Peyer's patch (tissue), 4 donors: ENCODE measurements around the gene ADAM21. TPM values are rescaled to one million over a fixed set of nuclear protein-coding genes. Genes with fewer than 3 reads are reported as not detected.
"Not testable (repeated sequence)": the region's sequence is repeated elsewhere in the genome, so short reads cannot be mapped to it uniquely, and the experiment has no call there.

ENCODE experiments used
- DNase-seq, 3 donors: peaks; one replicate each; pipeline ENCODE4 v3.0.0-alpha.2; 2017 to 2019
- H3K27ac ChIP-seq, 4 donors: fragments of 200-600 bp; sonication (generic); one replicate each; pipeline ENCODE4 v1.5.1; 2016 to 2019
- H3K27me3 ChIP-seq, 2 donors: fragments of 200-600 bp; sonication (generic); one replicate each; pipeline ENCODE4 v1.5.1; 2019
- H3K36me3 ChIP-seq, 3 donors: fragments of 200-600 bp; sonication (generic); one replicate each; pipeline ENCODE4 v1.5.1; 2016 to 2019
- H3K4me1 ChIP-seq, 4 donors: fragments of 200-600 bp; sonication (generic); one replicate each; pipeline ENCODE4 v1.5.1; 2016 to 2019
- H3K4me3 ChIP-seq, 4 donors: fragments of 200-600 bp; sonication (generic); 1 replicate in 3 of 4; 2 replicates in 1 of 4; pipeline ENCODE4 v1.5.1; 2016 to 2019; ENCODE audit warnings: mild to moderate bottlenecking in 1 of 4
- H3K9me3 ChIP-seq, 4 donors: fragments of 200-600 bp; sonication (generic); one replicate each; pipeline ENCODE4 v1.5.1; 2016 to 2019; ENCODE audit warnings: mild to moderate bottlenecking in 1 of 4
- CTCF ChIP-seq, 6 experiments: fragments of 450-650 bp in 4 of 6; fragments of 200-600 bp in 2 of 6; sonication (generic) in 1 of 6; IDR thresholded peaks; one replicate each; pipeline ENCODE4 v1.5.1; 2017 to 2019; ENCODE audit warnings: antibody characterized with exemption in 6 of 6, mild to moderate bottlenecking in 3 of 6, moderate library complexity in 1 of 6
- POLR2A ChIP-seq, 2 donors: fragments of 450-650 bp; IDR thresholded peaks; one replicate each; pipeline ENCODE4 v1.5.1; 2017; ENCODE audit warnings: antibody characterized with exemption in 2 of 2, mild to moderate bottlenecking in 2 of 2, moderate library complexity in 2 of 2
- small RNA-seq, 2 donors: library from RNA; depleted of rRNA; stranded (forward); fragments of <200 nt; gene quantifications; one replicate each; pipeline ENCODE3, GENCODE V24; 2016
- total RNA-seq, 4 donors: library from RNA; depleted of rRNA; stranded (reverse); fragments of >200 nt; gene quantifications; one replicate each; pipeline ENCODE4 v1.1.0, GENCODE V29; 2016

Gene ADAM21
- total RNA-seq, 4 donors from 2014 or later = not detected

- Histone ChIP-seq H3K36me3 (no peaks in the 10 kb centered on the region), H3K9me3 (no peaks in the 10 kb centered on the region), H3K4me1 (no peaks in the 10 kb centered on the region), H3K4me3 (no peak overlapping the region), H3K27ac (no peak overlapping the region), H3K27me3 (no peaks in the 10 kb centered on the region)
- DNase-seq = no peak
- TF ChIP-seq POLR2A (IDR thresholded peaks at IDR 0.05) = no peak
- no peak for TF ChIP-seq CTCF (IDR thresholded peaks at IDR 0.05)
Observed at GRCh38 chr14:70472253-70473159, 20.5 kb downstream of the ADAM21 start.

- TF ChIP-seq CTCF (IDR thresholded peaks at IDR 0.05) (no peak), POLR2A (IDR thresholded peaks at IDR 0.05) (no peak)
- no peak for DNase-seq
- Histone ChIP-seq H3K27ac (no peak overlapping the region), H3K4me1 (no peaks in the 10 kb centered on the region), H3K36me3 (no peaks in the 10 kb centered on the region), H3K27me3 (no peaks in the 10 kb centered on the region), H3K4me3 (no peak overlapping the region), H3K9me3 (no peaks in the 10 kb centered on the region)
Observed at GRCh38 chr14:70473825-70474224, 21.9 kb downstream of the ADAM21 start.

- not testable (repeated sequence) for H3K27ac ChIP-seq, H3K4me3 ChIP-seq, H3K9me3 ChIP-seq, H3K36me3 ChIP-seq, H3K4me1 ChIP-seq, DNase-seq, H3K27me3 ChIP-seq
Observed at GRCh38 chr14:70475459-70475858, 23.5 kb downstream of the ADAM21 start.

GRCh38 chr14:70477356-70478105 is 25.6 kb downstream of the ADAM21 start:
- H3K36me3 ChIP-seq, H3K27ac ChIP-seq, H3K4me3 ChIP-seq, DNase-seq, H3K9me3 ChIP-seq, H3K27me3 ChIP-seq, H3K4me1 ChIP-seq: not testable (repeated sequence)

GRCh38 chr14:70489579-70490200 is 37.7 kb downstream of the ADAM21 start:
- Histone ChIP-seq H3K27ac (no peak overlapping the region), H3K4me3 (no peak overlapping the region), H3K36me3 (no peaks in the 10 kb centered on the region), H3K4me1 (no peaks in the 10 kb centered on the region), H3K9me3 (peaks cover 0 to 33% (median 10%) of the 10 kb centered on the region in 4 donors), H3K27me3 (no peaks in the 10 kb centered on the region)
- DNase-seq = no peak
- TF ChIP-seq CTCF (IDR thresholded peaks at IDR 0.05) (no peak), POLR2A (IDR thresholded peaks at IDR 0.05) (no peak)

GRCh38 chr14:70498191-70498590 is 46.2 kb downstream of the ADAM21 start:
- DNase-seq = no peak
- no peaks in the 10 kb centered on the region for H3K4me1 ChIP-seq
- TF ChIP-seq POLR2A (IDR thresholded peaks at IDR 0.05) (no peak), CTCF (IDR thresholded peaks at IDR 0.05) (no peak)

More at GRCh38 chr14:70498191-70498590, 46.2 kb downstream of the ADAM21 start:
- Histone ChIP-seq H3K27me3 (no peaks in the 10 kb centered on the region), H3K9me3 (no peaks in the 10 kb centered on the region), H3K27ac (no peak overlapping the region), H3K36me3 (no peaks in the 10 kb centered on the region), H3K4me3 (no peak overlapping the region)

Small RNA genes within 50 kb of the gene (small RNA-seq; reads per million reads assigned to genes)
- gene RNU6-659P = 0 reads per million in 2 donors

Other genes with a start within 250 kb of the ADAM21 start
- gene COX16, start 92.5 kb upstream of the ADAM21 start, total RNA-seq = 10 to 100 TPM; 15.4 to 48.7 (median 25.9) TPM
- gene SYNJ2BP, start 35.1 kb upstream of the ADAM21 start, total RNA-seq = 10 to 100 TPM; 34.4 to 40.2 (median 38.9) TPM
- 1 to 10 TPM in 2 of 4 donors, under 1 TPM in 2; 0.53 to 3.2 (median 1.4) TPM for gene ADAM20, start 82.8 kb downstream of the ADAM21 start, total RNA-seq
- gene MED6, start 148.5 kb downstream of the ADAM21 start, total RNA-seq = 10 to 100 TPM; 26.0 to 42.1 (median 28.1) TPM
- gene TTC9, start 189.7 kb downstream of the ADAM21 start, total RNA-seq = under 1 TPM; 0.35 to 0.83 (median 0.46) TPM